Measurements from ENCODE around the gene CES5A.
"Not testable (repeated sequence)": the region's sequence is repeated elsewhere in the genome, so short reads cannot be mapped to it uniquely, and the experiment has no call there.

Gene CES5A, protein sequence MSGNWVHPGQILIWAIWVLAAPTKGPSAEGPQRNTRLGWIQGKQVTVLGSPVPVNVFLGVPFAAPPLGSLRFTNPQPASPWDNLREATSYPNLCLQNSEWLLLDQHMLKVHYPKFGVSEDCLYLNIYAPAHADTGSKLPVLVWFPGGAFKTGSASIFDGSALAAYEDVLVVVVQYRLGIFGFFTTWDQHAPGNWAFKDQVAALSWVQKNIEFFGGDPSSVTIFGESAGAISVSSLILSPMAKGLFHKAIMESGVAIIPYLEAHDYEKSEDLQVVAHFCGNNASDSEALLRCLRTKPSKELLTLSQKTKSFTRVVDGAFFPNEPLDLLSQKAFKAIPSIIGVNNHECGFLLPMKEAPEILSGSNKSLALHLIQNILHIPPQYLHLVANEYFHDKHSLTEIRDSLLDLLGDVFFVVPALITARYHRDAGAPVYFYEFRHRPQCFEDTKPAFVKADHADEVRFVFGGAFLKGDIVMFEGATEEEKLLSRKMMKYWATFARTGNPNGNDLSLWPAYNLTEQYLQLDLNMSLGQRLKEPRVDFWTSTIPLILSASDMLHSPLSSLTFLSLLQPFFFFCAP

GRCh38 chr16:55875273-55875672 is at the start of gene CES5A:
TSS of gene CES5A (minus strand) at chr16:55875373. CDS start at chr16:55875221, 152 bp downstream.
- DNase-seq, result no peak

DNA sequence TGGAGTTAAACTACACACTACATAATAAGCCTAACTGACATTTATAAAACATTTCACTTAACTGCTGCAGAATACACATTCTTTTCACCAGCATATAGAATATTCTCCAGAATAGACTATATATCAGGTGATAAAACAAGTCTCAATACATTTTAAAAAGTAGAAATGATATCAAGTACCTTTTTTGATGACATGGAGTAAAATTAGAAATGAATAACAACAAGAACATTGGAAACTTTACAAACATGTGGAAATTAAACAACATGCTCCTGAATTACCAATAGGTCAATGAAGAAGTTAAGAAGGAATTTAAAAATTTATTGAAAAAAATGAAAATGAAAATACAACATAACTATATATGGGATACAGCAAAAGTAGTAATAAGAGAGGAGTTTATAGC is 47.5 kb upstream of the CES5A start:
- no peak for DNase-seq

GRCh38 chr16:55917373-55918160 is 42.4 kb upstream of the CES5A start:
- no peak for DNase-seq

- DNase-seq, result no peak
Measured at GRCh38 chr16:55915096-55915827, 40.1 kb upstream of the CES5A start.

DNA sequence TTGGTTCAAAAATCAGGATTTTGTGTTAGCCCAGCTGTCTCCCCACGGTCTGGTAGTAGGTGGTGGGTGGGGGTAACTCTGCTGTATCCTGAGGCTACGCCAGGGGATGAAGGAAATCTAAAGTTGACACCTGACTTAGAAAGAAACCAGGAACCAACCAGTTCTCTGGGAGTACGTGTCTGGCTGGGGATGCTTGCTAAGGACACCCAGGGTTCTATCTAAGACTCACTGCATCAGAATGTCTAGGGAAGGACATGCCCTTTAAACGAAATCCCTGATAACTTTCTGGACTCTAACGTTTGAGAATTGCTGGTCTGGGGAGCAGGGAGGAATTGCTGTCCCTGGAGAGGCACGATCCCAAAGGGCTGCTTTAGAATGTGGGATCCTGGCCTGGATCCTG is 39.2 kb upstream of the CES5A start:
- no peak for DNase-seq

DNA sequence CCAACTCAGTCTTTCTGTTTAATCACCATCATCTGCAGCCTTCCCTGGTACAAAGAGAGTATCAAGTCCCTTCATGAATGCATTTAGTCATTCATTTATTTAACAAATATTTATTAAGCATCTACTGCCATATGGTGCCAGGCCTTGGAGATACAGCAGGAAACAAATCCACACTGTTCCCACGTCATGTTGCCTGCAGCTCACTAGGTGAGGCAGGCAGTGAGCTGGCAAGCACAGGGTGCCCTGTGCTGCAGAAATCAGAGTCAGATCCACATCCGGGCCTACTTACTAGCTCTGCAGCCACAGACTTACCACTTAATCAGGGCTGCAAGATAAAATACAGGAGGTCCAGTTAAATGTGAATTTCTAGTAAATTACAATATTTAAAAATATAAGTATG is 38.5 kb upstream of the CES5A start:
- no peak for DNase-seq

DNA sequence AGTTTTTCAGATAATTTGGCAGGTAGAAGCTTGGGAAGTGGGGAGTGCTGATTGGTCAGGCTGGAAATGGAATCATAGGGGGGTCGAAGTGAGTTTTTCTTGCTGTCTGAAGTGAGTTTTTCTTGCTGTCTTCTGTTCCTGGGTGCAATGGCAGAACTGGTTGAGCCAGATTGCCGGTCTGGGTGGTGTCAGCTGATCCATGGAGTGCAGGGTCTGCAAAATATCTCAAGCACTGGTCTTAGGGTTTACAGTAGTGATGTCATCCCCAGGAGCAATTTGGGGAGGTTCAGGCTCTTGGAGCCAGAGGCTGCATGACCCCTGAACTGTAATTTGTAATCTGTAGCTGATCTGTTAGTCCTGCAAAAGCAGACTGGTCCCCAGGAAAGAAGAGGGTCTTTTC is 37.9 kb upstream of the CES5A start:
- DNase-seq, result not testable (repeated sequence)

DNA sequence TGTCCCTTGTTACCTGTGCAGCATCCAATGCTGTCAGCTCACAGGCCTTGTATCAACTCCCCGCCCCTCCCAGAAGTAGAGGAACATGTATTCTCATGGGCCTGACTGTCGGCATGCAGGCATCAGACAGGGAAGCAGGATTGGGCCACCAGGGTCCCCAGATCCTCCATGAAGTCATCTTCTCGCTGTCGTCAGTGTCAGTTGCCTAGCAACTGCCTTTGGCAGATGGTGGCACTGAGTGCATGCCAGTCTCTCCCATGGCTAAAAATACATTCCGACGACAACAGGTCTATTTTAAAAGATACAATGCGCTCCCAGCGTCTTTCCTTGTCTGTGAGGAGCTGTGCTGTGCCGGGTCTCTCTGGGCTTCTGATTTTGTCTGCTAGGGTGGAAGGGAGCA is 36.8 kb upstream of the CES5A start:
- DNase-seq, result peak; percentile 22

- no peak for DNase-seq
Measured at GRCh38 chr16:55911616-55912015, 36.4 kb upstream of the CES5A start.

GRCh38 chr16:55909876-55910275 is 34.7 kb upstream of the CES5A start:
- no peak for DNase-seq

DNA sequence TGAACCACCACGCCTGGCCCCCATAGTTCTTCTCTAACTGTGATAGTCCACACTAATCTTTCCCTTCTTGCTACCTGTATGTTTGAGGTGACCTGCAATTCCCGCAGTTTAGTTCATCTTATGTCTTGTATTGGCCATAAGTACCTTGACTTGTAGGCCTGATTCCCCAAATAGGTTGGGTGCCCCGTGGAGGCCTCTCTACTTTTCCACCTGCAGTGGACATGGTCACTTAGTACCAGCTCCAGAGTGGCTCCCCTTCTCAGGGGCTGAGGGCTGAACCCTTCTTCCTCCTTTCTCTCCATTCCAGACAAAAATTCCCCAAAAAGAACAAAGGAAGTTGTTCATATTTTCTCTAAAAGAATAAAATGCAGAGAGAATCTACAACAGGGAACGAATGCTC is 33.5 kb upstream of the CES5A start:
- no peak for DNase-seq

GRCh38 chr16:55907661-55908060 is 32.5 kb upstream of the CES5A start:
- DNase-seq, result no peak

GRCh38 chr16:55906123-55906522 is 30.9 kb upstream of the CES5A start:
- DNase-seq, result no peak

DNA sequence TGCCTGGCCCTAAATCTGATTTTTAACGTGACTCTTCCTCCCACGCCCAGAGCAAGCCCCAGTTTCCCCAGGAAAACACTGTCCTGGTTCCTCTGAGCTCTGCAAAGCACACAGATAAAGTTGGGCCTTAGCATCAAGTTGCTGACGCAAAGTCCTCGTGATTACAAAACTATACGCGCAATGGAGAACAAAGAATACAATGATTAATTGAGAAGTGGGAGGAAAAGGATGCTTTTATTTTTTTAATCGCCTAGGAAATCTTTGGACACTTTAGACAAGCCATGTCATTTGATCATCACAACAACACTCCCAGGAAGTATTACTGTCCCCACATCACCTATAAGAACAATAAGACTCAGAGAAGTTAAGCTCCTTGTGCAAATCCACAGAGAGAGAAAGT is 30.5 kb upstream of the CES5A start:
- no peak for DNase-seq

DNA sequence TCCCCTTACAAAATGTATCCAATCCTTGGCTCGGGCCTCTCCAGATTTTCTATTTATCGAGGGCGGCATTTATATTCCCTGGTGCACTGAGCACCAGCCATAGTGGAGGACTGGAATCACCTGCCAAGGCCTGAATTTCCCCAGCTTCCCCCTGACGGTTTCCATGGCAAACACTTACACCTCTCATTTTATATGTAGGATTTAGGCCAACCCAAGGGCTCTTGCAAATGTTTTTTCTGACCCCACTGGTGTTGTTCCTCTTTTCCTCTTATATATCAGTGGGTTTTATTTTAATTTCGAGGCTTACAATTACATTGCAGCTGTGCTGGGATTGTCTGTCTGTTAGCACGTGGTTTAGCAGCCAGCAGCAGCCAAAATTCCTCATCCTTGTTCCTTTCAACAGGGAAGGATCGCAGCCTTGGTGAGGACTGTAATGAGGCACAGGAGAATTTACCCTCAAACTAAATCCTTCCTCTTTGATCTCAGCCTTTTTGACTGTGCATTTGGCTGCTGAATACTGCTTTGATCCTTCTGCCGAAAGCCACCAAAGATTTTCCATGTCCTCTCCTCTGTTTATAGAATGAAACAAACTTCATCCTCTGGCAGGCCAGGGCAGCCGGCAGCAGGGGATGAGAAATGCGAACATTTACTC is 26.5 kb upstream of the CES5A start:
- DNase-seq, result no peak

GRCh38 chr16:55900616-55901393 is 25.6 kb upstream of the CES5A start:
- no peak for DNase-seq

DNA sequence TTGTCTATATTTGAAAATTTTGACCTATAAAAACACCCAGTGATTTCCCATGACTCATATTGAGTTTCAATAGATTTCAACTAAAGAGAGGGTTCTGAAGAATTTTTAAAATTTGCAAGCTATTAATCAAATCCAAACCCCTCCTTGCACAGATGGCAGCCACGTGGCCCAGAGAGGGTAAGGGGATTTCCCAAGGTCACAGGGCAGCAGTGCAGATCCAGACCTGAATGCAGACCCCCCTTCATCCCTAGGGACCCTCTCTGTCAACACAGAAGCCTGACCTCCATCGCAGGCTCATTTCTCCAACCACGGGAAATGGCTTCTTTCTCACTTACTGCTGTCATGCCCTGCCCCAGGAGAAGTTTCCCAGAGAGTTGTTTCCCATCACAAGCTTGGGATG is 24.7 kb upstream of the CES5A start:
- DNase-seq, result no peak

DNA sequence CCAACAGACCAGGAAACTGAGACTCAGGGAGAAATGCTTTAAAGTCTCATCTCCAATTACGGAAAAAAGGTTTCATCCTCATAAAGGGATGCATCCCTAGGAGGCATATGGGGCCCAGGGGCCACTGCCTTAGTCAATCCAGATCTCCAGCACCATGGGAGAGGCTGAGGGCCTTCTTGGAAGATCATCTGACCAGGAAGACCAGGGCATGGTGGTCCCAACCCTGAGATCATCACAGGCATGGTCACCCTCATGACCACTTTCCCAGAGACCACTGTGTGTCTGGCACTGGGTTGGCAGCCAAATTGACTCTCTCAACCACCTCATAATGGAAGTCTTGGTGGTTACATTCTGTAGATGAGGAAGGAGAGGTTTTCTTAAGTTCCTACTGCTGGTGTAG is 23.4 kb upstream of the CES5A start:
- DNase-seq, result no peak

GRCh38 chr16:55892821-55893220 is 17.6 kb upstream of the CES5A start:
- no peak for DNase-seq

GRCh38 chr16:55889518-55889917 is 14.3 kb upstream of the CES5A start:
- DNase-seq, result no peak

- DNase-seq, result no peak
Measured at GRCh38 chr16:55888546-55888945, 13.4 kb upstream of the CES5A start.

- DNase-seq, result no peak
Measured at GRCh38 chr16:55876854-55877253, 1.7 kb upstream of the CES5A start.
